NT2/D1 (cell line): ENCODE results near the gene PPP1R7.

Source experiments
- SUZ12 ChIP-seq: IDR thresholded peaks from 2 replicates; pipeline ENCODE4 v1.6.1; 2011; ENCODE audit not compliant: insufficient read length, insufficient read depth; ENCODE audit errors: extremely low read depth
- YY1 ChIP-seq: IDR thresholded peaks from 2 replicates; pipeline ENCODE4 v1.6.1; 2011; ENCODE audit not compliant: insufficient read length, insufficient read depth
- ZNF274 ChIP-seq: IDR thresholded peaks from 2 replicates; pipeline ENCODE4 v1.6.1; 2011; ENCODE audit warnings: mild to moderate bottlenecking, low read depth, low read length

DNA sequence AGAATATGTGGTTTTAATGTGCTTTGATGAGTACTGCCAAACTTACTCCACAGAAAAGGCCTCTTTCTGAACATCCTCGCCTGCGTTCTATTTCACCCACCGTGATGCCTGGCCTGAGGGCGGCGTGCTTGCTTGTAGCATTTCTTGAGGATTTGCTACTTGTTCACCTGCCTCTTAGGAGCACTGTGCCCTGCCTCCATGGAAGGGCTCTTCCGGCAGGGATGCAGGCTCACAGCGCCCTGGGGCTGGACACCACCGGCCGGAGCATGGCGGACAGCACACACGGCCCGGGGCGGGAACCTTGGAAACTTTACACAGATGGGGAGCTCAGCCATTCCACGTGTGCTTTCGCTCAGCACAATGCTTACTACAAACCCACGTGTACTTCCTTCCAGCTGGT, 75.3 kb downstream of the PPP1R7 start:
- no peak for TF ChIP-seq SUZ12
- TF ChIP-seq YY1: no peak
- no peak for TF ChIP-seq ZNF274
